ACHN (cell line): Measurements from ENCODE around the gene PGAP6.

Experiments
- DNase-seq: peaks from one replicate; pipeline ENCODE4 v3.0.0-alpha.2; 2015
- in situ Hi-C: cut with HindIII; loops from 2 replicates; pipeline ENCODE4 v1.10.0; 2017; ENCODE audit warnings: low sequenced_read_pairs, low pct_ligation_motif_present, low pct_unique_long_range_greater_than_20kb

Gene PGAP6

DNA sequence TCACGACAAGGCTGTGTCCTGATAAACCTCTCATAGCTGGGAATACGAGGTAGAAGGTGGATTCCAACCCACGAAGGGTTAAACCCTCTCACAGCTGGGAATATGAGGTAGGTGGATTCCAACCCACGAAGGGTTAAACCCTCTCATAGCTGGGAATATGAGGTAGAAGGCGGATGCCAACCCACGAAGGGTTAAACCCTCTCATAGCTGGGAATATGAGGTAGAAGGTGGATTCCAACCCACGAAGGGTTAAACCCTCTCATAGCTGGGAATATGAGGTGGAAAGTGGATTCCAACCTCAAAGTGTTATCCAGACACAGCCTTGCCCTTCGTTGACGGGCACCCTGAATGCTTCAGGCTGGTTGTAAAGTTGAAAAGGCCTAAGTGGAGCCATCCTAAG, 60.2 kb downstream of the PGAP6 start:
- no peak for DNase-seq
- in situ Hi-C loops = no loop called here
